CD4-positive, alpha-beta memory T cell (primary cell): Measurements from ENCODE around the gene GAGE12F. TPM values are rescaled to one million over a fixed set of nuclear protein-coding genes. Genes with fewer than 3 reads are reported as not detected.
"Not testable (repeated sequence)": the region's sequence is repeated elsewhere in the genome, so short reads cannot be mapped to it uniquely, and the experiment has no call there.

Experiments used
- CTCF ChIA-PET: fragments of 350-600 bp; sonication (Branson Sonifier 250); formaldehyde crosslinking; loops from one replicate; lab custom pipeline; 2021; ENCODE audit warnings: inconsistent platforms; ENCODE audit not compliant: partially characterized antibody; lab: Charles Lee
- POLR2A ChIA-PET: fragments of 350-600 bp; sonication (Branson Sonifier 250); formaldehyde crosslinking; loops from one replicate; lab custom pipeline; 2021; ENCODE audit not compliant: partially characterized antibody; lab: Charles Lee
- DNase-seq, 5 donors: peaks; one replicate each; pipeline versions ENCODE4 v3.0.0 to v3.0.0-alpha.2; 2020 to 2022; ENCODE audit warnings: mixed read lengths in 1 of 5
- H3K27ac ChIP-seq: one replicate; pipeline ENCODE4 v1.7.0; 2013; ENCODE audit warnings: low read depth, low read length
- H3K27me3 ChIP-seq: 2 replicates; pipeline ENCODE4 v1.7.0; 2013; ENCODE audit warnings: mild to moderate bottlenecking, low read length, moderate library complexity; ENCODE audit not compliant: insufficient read depth
- H3K36me3 ChIP-seq: 2 replicates; pipeline ENCODE4 v1.7.0; 2013; ENCODE audit warnings: mild to moderate bottlenecking, low read length, moderate library complexity; ENCODE audit not compliant: insufficient read depth
- H3K4me1 ChIP-seq: 2 replicates; pipeline ENCODE4 v1.7.0; 2013; ENCODE audit warnings: mild to moderate bottlenecking, low read length, moderate library complexity; ENCODE audit not compliant: insufficient read depth
- H3K4me3 ChIP-seq, 2 donors: one replicate each; pipeline ENCODE4 v1.7.0; 2013; ENCODE audit warnings: low read length in 2 of 2, mild to moderate bottlenecking in 1 of 2
- H3K9me3 ChIP-seq, 2 donors: one replicate each; pipeline ENCODE4 v1.7.0; 2013; ENCODE audit warnings: low read length in 2 of 2, control low read depth in 1 of 2; ENCODE audit not compliant: control insufficient read depth in 1 of 2
- H3K27ac Mint-ChIP-seq, 7 donors: one replicate each; pipeline ENCODE4 v1.8.0; 2020 to 2021; ENCODE audit warnings: mixed read lengths in 7 of 7, mild to moderate bottlenecking in 6 of 7, inconsistent platforms in 3 of 7, moderate library complexity in 3 of 7
- H3K27me3 Mint-ChIP-seq, 2 donors: one replicate each; pipeline ENCODE4 v1.8.0; 2020 to 2021; ENCODE audit warnings: mixed read lengths in 2 of 2
- H3K36me3 Mint-ChIP-seq, 2 donors: one replicate each; pipeline ENCODE4 v1.8.0; 2020 to 2021; ENCODE audit warnings: mixed read lengths in 2 of 2, inconsistent platforms in 1 of 2, mild to moderate bottlenecking in 1 of 2
- H3K4me1 Mint-ChIP-seq, 4 donors: one replicate each; pipeline ENCODE4 v1.8.0; 2020 to 2021; ENCODE audit warnings: mixed read lengths in 4 of 4, mild to moderate bottlenecking in 1 of 4
- H3K4me3 Mint-ChIP-seq, 8 donors: one replicate each; pipeline ENCODE4 v1.8.0; 2020 to 2021; ENCODE audit warnings: mixed read lengths in 8 of 8, mild to moderate bottlenecking in 7 of 8, moderate library complexity in 6 of 8, inconsistent platforms in 3 of 8
- H3K9me3 Mint-ChIP-seq, 8 donors: one replicate each; pipeline ENCODE4 v1.8.0; 2020 to 2021; ENCODE audit warnings: mixed read lengths in 8 of 8, mild to moderate bottlenecking in 5 of 8, inconsistent platforms in 3 of 8, moderate library complexity in 1 of 8
- intact Hi-C: fragments of 100-400 bp; cut with micrococcal nuclease; formaldehyde crosslinking; loops from one replicate; pipeline ENCODE4 v1.15.1; 2023
- polyA plus RNA-seq, 2 donors: library from polyadenylated mRNA; unstranded; fragments of 300-500 nt; fragmentation: Illumina TruSeq; gene quantifications; one replicate each; pipeline ENCODE4 v1.2.3, GENCODE V29; 2021
- total RNA-seq, 2 experiments: library from RNA; stranded (reverse); gene quantifications; one replicate each; pipeline ENCODE4 v1.2.3, GENCODE V29; 2021

The GAGE12F gene, protein sequence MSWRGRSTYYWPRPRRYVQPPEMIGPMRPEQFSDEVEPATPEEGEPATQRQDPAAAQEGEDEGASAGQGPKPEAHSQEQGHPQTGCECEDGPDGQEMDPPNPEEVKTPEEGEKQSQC
- total RNA-seq (not detected), polyA plus RNA-seq (not detected)

DNA sequence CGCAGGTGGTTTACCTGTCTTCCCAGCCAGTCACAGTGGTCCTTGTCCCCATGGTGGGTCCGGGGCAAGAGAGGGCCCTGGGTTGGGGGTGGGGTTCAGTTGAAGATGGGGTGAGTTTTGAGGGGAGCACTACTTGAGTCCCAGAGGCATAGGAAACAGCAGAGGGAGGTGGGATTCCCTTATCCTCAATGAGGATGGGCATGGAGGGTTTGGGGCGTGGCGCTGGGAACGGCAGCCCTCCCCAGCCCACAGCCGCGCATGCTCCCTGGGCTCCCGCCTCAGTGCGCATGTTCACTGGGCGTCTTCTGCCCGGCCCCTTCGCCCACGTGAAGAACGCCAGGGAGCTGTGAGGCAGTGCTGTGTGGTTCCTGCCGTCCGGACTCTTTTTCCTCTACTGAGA is at the start of gene GAGE12F:
GAGE12F (plus strand) TSS at position 301 of the 400 bp plus-strand sequence. CDS start 1,155 bp downstream, outside the sequence.
- H3K36me3 ChIP-seq, H3K27me3 Mint-ChIP-seq, H3K4me1 ChIP-seq, POLR2A ChIA-PET, DNase-seq, H3K27ac ChIP-seq, H3K9me3 ChIP-seq, H3K4me3 ChIP-seq, H3K36me3 Mint-ChIP-seq, H3K27me3 ChIP-seq, CTCF ChIA-PET, H3K27ac Mint-ChIP-seq, intact Hi-C loops, H3K4me1 Mint-ChIP-seq, H3K4me3 Mint-ChIP-seq, H3K9me3 Mint-ChIP-seq: not testable (repeated sequence)

DNA sequence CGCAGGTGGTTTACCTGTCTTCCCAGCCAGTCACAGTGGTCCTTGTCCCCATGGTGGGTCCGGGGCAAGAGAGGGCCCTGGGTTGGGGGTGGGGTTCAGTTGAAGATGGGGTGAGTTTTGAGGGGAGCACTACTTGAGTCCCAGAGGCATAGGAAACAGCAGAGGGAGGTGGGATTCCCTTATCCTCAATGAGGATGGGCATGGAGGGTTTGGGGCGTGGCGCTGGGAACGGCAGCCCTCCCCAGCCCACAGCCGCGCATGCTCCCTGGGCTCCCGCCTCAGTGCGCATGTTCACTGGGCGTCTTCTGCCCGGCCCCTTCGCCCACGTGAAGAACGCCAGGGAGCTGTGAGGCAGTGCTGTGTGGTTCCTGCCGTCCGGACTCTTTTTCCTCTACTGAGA is 28.8 kb upstream of the GAGE12F start, which contains the start of gene GAGE12C:
GAGE12C (plus strand) TSS at position 301 of the 400 bp plus-strand sequence. CDS start 1,155 bp downstream, outside the sequence.
- H3K27ac ChIP-seq, H3K4me1 Mint-ChIP-seq, H3K27me3 Mint-ChIP-seq, H3K36me3 Mint-ChIP-seq, H3K36me3 ChIP-seq, H3K4me3 Mint-ChIP-seq, H3K9me3 ChIP-seq, H3K4me3 ChIP-seq, H3K27me3 ChIP-seq, H3K9me3 Mint-ChIP-seq, POLR2A ChIA-PET, intact Hi-C loops, CTCF ChIA-PET, DNase-seq, H3K27ac Mint-ChIP-seq, H3K4me1 ChIP-seq: not testable (repeated sequence)

DNA sequence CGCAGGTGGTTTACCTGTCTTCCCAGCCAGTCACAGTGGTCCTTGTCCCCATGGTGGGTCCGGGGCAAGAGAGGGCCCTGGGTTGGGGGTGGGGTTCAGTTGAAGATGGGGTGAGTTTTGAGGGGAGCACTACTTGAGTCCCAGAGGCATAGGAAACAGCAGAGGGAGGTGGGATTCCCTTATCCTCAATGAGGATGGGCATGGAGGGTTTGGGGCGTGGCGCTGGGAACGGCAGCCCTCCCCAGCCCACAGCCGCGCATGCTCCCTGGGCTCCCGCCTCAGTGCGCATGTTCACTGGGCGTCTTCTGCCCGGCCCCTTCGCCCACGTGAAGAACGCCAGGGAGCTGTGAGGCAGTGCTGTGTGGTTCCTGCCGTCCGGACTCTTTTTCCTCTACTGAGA is 19.2 kb upstream of the GAGE12F start, which contains the start of gene GAGE12D:
GAGE12D (plus strand) TSS at position 301 of the 400 bp plus-strand sequence. CDS start 1,155 bp downstream, outside the sequence.
- H3K4me3 Mint-ChIP-seq, H3K9me3 Mint-ChIP-seq, H3K36me3 Mint-ChIP-seq, H3K4me1 Mint-ChIP-seq, H3K27ac ChIP-seq, H3K9me3 ChIP-seq, H3K36me3 ChIP-seq, H3K27ac Mint-ChIP-seq, intact Hi-C loops, CTCF ChIA-PET, H3K4me3 ChIP-seq, H3K4me1 ChIP-seq, H3K27me3 Mint-ChIP-seq, POLR2A ChIA-PET, H3K27me3 ChIP-seq, DNase-seq: not testable (repeated sequence)

DNA sequence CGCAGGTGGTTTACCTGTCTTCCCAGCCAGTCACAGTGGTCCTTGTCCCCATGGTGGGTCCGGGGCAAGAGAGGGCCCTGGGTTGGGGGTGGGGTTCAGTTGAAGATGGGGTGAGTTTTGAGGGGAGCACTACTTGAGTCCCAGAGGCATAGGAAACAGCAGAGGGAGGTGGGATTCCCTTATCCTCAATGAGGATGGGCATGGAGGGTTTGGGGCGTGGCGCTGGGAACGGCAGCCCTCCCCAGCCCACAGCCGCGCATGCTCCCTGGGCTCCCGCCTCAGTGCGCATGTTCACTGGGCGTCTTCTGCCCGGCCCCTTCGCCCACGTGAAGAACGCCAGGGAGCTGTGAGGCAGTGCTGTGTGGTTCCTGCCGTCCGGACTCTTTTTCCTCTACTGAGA is 9.7 kb upstream of the GAGE12F start, which contains the start of gene GAGE12E:
GAGE12E (plus strand) TSS at position 301 of the 400 bp plus-strand sequence. CDS start 1,155 bp downstream, outside the sequence.
- H3K27ac Mint-ChIP-seq, H3K9me3 ChIP-seq, intact Hi-C loops, H3K4me3 Mint-ChIP-seq, H3K36me3 ChIP-seq, CTCF ChIA-PET, H3K4me3 ChIP-seq, H3K9me3 Mint-ChIP-seq, H3K27ac ChIP-seq, H3K4me1 Mint-ChIP-seq, POLR2A ChIA-PET, H3K4me1 ChIP-seq, H3K36me3 Mint-ChIP-seq, H3K27me3 ChIP-seq, DNase-seq, H3K27me3 Mint-ChIP-seq: not testable (repeated sequence)

DNA sequence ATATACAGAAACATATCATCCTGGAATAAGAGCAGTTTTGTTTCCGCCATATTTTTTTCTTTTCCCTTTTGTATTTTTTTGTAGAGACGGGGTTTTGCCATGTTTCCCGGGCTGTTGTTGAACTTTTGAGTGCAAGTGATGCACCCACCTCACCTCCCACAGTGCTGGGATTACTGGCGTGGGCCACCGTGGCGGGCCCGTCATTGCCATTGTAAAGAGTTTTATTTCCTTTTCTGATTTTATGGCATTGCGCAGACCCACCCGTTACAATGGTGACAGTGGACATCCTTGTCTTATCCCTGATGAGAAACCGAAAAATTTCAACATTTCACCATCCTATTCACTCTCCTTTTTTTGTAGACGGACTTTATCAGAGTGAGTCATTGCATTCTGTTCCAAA is 8.1 kb downstream of the GAGE12F start:
- H3K27ac Mint-ChIP-seq, H3K9me3 Mint-ChIP-seq, H3K36me3 Mint-ChIP-seq, intact Hi-C loops, H3K27me3 ChIP-seq, CTCF ChIA-PET, H3K27ac ChIP-seq, H3K4me3 Mint-ChIP-seq, H3K9me3 ChIP-seq, H3K4me1 Mint-ChIP-seq, H3K27me3 Mint-ChIP-seq, DNase-seq, H3K4me3 ChIP-seq, H3K4me1 ChIP-seq, H3K36me3 ChIP-seq, POLR2A ChIA-PET: not testable (repeated sequence)

DNA sequence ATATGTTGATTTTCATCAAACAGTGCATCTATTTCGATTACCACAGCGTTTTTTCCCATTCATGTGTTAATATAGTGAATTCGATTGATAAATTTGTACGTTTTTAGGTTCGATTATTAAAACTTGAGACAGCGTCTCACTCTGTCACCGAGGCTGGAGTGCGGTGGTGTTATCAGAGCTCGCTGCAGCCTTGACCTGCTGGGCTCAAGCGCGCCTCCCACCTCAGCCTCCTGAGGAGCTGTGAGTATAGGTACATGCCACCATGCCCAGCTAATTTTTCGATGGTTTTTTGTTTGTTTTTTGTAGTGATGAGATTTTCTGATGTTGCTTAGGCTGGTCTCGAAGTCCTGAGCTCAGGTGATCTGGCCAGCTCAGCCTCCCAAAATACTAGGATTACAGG is 8.5 kb downstream of the GAGE12F start:
- H3K27ac ChIP-seq, CTCF ChIA-PET, H3K27me3 Mint-ChIP-seq, H3K36me3 ChIP-seq, intact Hi-C loops, H3K4me1 Mint-ChIP-seq, H3K27me3 ChIP-seq, H3K36me3 Mint-ChIP-seq, POLR2A ChIA-PET, H3K27ac Mint-ChIP-seq, H3K4me3 Mint-ChIP-seq, H3K4me3 ChIP-seq, H3K4me1 ChIP-seq, H3K9me3 Mint-ChIP-seq, H3K9me3 ChIP-seq, DNase-seq: not testable (repeated sequence)

DNA sequence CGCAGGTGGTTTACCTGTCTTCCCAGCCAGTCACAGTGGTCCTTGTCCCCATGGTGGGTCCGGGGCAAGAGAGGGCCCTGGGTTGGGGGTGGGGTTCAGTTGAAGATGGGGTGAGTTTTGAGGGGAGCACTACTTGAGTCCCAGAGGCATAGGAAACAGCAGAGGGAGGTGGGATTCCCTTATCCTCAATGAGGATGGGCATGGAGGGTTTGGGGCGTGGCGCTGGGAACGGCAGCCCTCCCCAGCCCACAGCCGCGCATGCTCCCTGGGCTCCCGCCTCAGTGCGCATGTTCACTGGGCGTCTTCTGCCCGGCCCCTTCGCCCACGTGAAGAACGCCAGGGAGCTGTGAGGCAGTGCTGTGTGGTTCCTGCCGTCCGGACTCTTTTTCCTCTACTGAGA is 9.5 kb downstream of the GAGE12F start, which contains the start of gene GAGE12G:
GAGE12G (plus strand) TSS at position 301 of the 400 bp plus-strand sequence. CDS start 1,155 bp downstream, outside the sequence.
- DNase-seq, H3K27ac ChIP-seq, H3K27me3 Mint-ChIP-seq, H3K4me1 Mint-ChIP-seq, intact Hi-C loops, H3K4me3 ChIP-seq, H3K9me3 Mint-ChIP-seq, H3K27ac Mint-ChIP-seq, H3K36me3 ChIP-seq, POLR2A ChIA-PET, H3K27me3 ChIP-seq, H3K36me3 Mint-ChIP-seq, H3K4me3 Mint-ChIP-seq, H3K4me1 ChIP-seq, CTCF ChIA-PET, H3K9me3 ChIP-seq: not testable (repeated sequence)

DNA sequence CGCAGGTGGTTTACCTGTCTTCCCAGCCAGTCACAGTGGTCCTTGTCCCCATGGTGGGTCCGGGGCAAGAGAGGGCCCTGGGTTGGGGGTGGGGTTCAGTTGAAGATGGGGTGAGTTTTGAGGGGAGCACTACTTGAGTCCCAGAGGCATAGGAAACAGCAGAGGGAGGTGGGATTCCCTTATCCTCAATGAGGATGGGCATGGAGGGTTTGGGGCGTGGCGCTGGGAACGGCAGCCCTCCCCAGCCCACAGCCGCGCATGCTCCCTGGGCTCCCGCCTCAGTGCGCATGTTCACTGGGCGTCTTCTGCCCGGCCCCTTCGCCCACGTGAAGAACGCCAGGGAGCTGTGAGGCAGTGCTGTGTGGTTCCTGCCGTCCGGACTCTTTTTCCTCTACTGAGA is 19.0 kb downstream of the GAGE12F start, which contains the start of gene GAGE12H:
GAGE12H (plus strand) TSS at position 301 of the 400 bp plus-strand sequence. CDS start 1,155 bp downstream, outside the sequence.
- H3K27ac Mint-ChIP-seq, H3K9me3 Mint-ChIP-seq, H3K4me3 Mint-ChIP-seq, H3K27me3 ChIP-seq, H3K36me3 ChIP-seq, DNase-seq, H3K36me3 Mint-ChIP-seq, H3K27ac ChIP-seq, H3K4me1 ChIP-seq, H3K9me3 ChIP-seq, H3K4me1 Mint-ChIP-seq, H3K4me3 ChIP-seq, POLR2A ChIA-PET, H3K27me3 Mint-ChIP-seq, intact Hi-C loops, CTCF ChIA-PET: not testable (repeated sequence)
